ENCODE results near the gene P2RX6. TPM values are rescaled to one million over a fixed set of nuclear protein-coding genes. Genes with fewer than 3 reads are reported as not detected.

Gene P2RX6
- total and polyA plus RNA-seq, 9 of the 15 experiments (the other 6 are each of a cell fraction or from before 2014, with no cell fraction given), result 0.01 to 3.9 (median 1.5) TPM; not detected in 1

DNA sequence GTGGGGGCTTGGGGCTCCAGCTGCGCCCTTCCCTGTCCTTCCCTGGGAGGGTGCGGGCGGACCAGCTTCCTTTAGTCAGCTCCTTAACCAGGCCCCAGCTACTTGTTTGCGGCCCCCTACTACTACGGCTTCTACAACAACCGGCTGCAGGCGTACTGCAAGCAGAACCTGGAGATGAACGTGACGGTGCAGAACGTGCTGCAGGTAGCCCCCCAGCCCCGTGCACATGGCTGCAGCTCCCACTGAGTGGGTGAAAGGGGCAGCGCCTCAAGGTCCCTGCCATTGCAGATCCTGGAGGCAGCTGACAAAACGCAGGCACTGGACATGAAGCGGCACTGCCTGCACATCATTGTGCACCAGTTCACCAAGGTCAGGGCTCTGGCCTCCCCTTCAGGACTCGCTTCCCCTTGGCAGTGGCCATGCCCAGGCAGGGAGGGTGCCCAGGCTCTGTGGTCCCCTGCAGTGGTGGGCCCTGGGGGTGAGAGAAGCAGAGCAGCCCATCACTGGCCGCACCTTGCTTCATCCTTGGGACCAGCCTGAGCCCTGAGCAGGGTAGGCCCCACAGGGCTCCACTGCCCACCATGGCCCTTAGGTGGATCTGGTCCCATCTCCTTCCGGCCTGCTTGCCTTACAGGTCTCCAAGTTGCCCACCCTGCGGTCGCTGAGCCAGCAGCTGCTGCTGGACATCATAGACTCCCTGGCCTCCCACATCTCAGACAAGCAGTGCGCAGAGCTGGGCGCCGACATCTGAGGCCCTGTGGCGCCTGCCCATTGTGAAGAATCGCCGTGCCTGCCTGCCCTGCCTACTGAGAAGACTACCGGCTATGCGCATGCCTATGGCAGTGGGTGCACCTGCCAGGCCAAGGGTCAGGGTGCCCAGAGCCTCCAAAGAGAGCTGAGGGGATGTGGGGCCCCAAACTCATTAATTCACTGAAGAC is 18.1 kb upstream of the P2RX6 start (continued):
- no peak for TF ChIP-seq NR1H2 (CRISPR knock-in tag; IDR thresholded peaks at IDR 0.05)
- TF ChIP-seq, protein P1, sequence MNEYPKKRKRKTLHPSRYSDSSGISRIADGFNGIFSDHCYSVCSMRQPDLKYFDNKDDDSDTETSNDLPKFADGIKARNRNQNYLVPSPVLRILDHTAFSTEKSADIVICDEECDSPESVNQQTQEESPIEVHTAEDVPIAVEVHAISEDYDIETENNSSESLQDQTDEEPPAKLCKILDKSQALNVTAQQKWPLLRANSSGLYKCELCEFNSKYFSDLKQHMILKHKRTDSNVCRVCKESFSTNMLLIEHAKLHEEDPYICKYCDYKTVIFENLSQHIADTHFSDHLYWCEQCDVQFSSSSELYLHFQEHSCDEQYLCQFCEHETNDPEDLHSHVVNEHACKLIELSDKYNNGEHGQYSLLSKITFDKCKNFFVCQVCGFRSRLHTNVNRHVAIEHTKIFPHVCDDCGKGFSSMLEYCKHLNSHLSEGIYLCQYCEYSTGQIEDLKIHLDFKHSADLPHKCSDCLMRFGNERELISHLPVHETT (CRISPR knock-in tag; conservative IDR thresholded peaks at IDR 0.05 in 1 of 2, IDR thresholded peaks at IDR 0.05 in 1 of 2), result no peak
- TF ChIP-seq, protein P2, sequence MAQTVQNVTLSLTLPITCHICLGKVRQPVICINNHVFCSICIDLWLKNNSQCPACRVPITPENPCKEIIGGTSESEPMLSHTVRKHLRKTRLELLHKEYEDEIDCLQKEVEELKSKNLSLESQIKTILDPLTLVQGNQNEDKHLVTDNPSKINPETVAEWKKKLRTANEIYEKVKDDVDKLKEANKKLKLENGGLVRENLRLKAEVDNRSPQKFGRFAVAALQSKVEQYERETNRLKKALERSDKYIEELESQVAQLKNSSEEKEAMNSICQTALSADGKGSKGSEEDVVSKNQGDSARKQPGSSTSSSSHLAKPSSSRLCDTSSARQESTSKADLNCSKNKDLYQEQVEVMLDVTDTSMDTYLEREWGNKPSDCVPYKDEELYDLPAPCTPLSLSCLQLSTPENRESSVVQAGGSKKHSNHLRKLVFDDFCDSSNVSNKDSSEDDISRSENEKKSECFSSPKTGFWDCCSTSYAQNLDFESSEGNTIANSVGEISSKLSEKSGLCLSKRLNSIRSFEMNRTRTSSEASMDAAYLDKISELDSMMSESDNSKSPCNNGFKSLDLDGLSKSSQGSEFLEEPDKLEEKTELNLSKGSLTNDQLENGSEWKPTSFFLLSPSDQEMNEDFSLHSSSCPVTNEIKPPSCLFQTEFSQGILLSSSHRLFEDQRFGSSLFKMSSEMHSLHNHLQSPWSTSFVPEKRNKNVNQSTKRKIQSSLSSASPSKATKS (CRISPR knock-in tag; IDR thresholded peaks at IDR 0.05), result 0 out of 2 replicates have a peak, but pooled peaks have one; percentile 51
- TF ChIP-seq, protein P3, sequence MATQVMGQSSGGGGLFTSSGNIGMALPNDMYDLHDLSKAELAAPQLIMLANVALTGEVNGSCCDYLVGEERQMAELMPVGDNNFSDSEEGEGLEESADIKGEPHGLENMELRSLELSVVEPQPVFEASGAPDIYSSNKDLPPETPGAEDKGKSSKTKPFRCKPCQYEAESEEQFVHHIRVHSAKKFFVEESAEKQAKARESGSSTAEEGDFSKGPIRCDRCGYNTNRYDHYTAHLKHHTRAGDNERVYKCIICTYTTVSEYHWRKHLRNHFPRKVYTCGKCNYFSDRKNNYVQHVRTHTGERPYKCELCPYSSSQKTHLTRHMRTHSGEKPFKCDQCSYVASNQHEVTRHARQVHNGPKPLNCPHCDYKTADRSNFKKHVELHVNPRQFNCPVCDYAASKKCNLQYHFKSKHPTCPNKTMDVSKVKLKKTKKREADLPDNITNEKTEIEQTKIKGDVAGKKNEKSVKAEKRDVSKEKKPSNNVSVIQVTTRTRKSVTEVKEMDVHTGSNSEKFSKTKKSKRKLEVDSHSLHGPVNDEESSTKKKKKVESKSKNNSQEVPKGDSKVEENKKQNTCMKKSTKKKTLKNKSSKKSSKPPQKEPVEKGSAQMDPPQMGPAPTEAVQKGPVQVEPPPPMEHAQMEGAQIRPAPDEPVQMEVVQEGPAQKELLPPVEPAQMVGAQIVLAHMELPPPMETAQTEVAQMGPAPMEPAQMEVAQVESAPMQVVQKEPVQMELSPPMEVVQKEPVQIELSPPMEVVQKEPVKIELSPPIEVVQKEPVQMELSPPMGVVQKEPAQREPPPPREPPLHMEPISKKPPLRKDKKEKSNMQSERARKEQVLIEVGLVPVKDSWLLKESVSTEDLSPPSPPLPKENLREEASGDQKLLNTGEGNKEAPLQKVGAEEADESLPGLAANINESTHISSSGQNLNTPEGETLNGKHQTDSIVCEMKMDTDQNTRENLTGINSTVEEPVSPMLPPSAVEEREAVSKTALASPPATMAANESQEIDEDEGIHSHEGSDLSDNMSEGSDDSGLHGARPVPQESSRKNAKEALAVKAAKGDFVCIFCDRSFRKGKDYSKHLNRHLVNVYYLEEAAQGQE (IDR thresholded peaks at IDR 0.05; ENCODE audit: borderline replicate concordance), result no peak
- TF ChIP-seq, protein P3 (CRISPR knock-in tag; IDR thresholded peaks at IDR 0.05; ENCODE audit: low read depth), result 0 out of 2 replicates have a peak, but pooled peaks have one; percentile 11
- TF ChIP-seq RFX5 (IDR thresholded peaks at IDR 0.05; ENCODE audit: low read depth, low read length), result no peak
- no peak for TF ChIP-seq TBP (optimal IDR thresholded peaks at IDR 0.05; ENCODE audit: low read depth, low read length)
- no peak for TF ChIP-seq ZBTB1 (CRISPR knock-in tag; IDR thresholded peaks at IDR 0.05; ENCODE audit: borderline replicate concordance, low read depth)
- TF ChIP-seq NFE2 (IDR thresholded peaks at IDR 0.05; ENCODE audit: low read depth), result no peak
- no peak for TF ChIP-seq SPI1 (IDR thresholded peaks at IDR 0.05; ENCODE audit: borderline replicate concordance, low read depth, low read length)
- TF ChIP-seq NBN (IDR thresholded peaks at IDR 0.05; ENCODE audit: low read depth), result no peak
- TF ChIP-seq SNIP1 (IDR thresholded peaks at IDR 0.05; ENCODE audit: low read depth), result no peak
- TF ChIP-seq RCOR1 (IDR thresholded peaks at IDR 0.05; ENCODE audit: borderline replicate concordance in 1 of 2, low read depth in 2 of 2, low read length in 2 of 2), result 0 out of 4 replicates have a peak, but pooled peaks of 1 of the 2 experiments have one; percentile 24
- TF ChIP-seq BRF1 (IDR thresholded peaks at IDR 0.05; ENCODE audit: borderline replicate concordance, extremely low read depth, insufficient read length), result no peak

Data from K562 (cell line).